Measurements from ENCODE around the gene FAM221A.
"Not testable (repeated sequence)": the region's sequence is repeated elsewhere in the genome, so short reads cannot be mapped to it uniquely, and the experiment has no call there.

Gene FAM221A

DNA sequence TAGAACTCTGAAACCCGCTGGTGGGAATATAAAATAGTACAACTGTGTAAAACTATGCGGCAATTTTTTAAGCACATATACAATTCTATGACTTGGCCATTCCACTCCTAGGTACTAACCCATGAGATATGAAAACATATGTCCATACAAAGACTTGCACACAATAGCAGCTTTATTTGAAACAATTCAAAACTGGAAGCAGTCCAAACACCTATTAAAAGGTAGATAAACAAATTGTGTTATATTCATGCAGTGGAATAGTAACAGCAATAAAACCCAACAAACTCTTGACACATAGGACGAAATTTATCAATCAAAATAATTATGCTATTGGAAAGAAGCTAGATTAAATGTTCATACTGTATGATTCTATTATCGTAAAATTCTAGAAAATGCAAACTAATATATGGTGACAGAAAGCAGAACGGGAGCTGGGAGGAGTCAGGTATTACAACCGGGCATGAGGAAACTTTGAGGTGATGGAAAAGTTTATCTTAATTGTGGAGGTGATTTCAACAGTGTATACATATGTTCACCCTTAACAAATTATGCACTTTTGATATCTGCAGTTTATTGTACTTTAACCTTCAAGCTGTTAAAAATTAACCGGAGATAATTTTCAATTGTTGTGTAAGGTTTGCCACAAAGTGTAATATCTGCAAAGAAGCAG lies 29.2 kb downstream of the FAM221A start:
- no peak for DNase-seq (ENCODE audit: low read depth)

DNA sequence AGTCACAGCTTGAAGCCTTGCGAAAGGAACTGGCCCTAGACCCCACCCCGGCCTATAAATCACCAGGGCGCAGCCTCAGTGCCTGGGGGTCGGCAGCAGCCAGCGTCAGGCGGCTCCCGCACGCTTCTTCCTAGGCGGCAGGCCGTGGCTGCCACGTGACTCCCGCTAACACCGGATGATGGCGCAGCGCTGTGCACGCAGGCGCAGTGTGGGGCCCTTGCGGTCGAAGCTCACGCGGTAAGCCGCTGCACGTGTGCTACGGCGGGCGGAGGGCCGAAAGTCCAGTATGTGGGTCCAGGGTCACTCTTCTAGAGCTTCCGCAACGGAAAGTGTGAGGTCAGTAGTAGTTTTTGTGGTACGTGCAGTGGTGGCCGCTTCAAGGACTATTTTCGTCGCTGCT lies 30.0 kb downstream of the FAM221A start, which contains the start of gene STK31:
STK31 (plus strand) TSS at position 220 of the 400 bp plus-strand sequence; CDS start at position 287, 67 bp downstream.
- DNase-seq (ENCODE audit: low read depth): no peak

DNA sequence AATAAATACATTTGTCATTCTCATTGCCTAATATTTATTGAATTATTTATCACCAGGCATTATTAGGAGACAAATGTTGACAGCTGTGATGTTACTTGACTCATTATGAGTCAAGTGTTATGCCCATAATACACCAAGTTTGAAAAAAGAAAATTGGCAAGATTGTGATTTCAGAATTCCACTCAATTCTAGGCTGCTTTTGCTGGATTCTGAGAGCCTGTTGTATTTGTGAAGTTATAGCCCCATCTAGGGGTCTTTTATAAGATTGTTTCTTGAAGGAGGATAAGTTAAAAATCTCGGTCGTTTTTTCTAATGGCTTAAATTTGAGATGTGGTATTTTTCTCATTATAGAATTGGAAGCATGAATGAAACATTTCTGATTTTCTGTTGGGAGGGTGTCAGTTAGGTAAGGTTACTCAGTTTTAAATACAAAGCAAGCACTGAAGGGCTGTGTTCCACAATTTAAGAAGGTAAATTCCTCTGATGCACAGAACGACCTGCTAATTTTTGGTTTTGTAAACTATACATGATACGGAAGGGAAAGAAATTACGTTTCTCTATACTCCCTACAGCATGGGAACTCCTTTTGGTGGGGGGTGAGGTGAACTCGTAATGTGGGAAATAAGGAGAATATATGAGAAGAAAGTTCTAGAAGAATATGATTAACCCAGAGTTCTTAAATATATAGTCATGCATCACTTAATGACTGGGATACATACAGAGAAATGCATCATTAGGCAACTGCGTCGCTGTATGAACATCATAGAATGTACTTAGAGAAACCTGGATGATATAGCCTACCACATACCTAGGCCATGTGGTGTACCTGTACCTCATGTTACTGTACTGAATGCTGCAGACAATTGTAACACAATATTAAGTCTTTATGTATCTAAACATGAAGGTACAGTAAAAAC lies 32.6 kb downstream of the FAM221A start:
- DNase-seq (ENCODE audit: low read depth): peak; percentile 71

DNA sequence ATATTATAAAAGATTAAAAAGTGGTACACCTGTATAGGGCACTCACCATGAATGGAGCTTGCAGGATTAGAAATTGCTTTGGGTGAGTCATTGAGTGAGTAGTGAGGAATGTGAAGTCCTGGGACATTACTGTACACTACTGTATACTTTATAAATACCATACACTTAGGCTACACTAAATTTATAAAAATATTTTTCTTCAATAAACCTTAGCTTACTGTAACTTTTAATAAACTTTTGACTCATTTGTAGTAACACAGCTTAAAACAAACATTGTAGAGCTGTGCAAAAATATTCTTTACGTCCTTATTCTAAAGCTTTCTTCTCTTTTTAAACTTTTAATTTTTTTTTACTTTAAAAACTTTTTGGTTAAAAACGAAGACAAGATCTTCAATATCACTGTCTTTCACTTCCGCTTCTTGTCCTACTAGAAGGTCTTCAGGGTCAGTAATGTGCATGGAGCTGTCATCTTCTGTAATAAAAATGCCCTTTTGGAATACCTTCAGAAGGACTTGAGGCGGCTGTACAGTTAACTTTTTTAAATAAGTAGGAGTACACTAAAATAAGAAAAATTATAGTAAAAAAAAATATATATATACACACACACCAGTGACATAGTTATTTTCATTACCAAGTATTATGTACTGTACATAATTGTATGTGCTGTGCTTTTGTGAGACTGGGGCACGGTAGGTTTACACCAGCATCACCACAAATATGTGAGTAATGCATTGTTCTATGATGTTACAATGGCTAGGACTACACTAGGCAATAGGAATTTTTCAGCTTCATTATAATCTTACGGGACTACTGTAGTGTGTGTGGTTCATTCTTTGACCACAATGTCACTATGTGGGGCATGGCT lies 33.5 kb downstream of the FAM221A start:
- peak; percentile 79 for DNase-seq (ENCODE audit: low read depth)

DNA sequence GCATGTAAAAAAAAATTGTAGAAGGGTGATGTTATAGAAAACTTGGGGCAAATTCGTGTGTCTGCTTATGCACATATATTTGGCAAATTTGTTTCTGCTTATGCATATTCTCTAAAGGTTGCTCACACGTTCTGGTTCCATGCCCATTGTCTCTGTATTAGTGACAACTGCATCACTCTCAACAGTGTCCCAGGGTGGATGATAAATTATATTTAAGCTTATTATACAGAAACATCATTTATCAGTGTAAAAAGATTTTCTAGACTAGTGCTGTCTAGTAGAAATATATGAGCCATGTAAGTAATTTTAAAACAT lies 34.1 kb downstream of the FAM221A start:
- no peak for DNase-seq (ENCODE audit: low read depth)

DNA sequence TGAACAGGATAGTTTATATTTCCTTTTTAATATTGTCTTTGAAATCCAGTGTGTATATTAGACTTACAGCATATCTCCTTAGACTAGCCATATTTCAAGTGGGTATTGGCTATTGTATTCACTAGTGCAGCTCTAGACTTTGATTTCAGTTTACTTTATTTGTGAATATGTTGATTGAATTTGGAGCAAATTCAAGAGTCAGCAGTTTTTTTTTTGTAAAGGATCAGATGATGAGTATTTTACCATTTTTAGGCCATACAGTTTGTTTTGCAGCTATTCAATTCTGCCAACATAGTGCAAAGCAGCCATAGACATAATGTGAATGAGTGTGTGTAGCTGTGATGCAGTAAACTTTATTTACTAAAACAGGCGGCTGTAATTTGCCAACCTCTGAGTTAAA lies 34.6 kb downstream of the FAM221A start:
- no peak for DNase-seq (ENCODE audit: low read depth)

DNA sequence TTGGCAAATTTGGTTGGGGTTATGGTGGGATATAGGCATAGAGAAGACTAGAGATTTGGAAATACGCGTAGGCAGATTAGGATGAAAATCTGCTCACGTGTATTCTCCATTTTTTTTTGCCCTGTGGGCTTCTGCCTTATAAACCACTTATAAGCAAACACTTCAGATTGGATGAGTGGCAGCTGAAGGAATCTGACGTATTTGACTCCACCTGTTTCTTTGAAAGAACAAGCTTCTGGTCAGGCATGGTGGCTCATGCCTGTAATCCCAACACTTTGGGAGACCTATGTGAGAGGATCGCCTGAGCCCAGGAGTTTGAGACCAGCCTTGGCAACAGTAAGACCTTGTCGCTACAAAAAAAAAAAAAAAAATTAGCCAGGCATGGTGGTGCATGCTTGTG lies 35.1 kb downstream of the FAM221A start:
- no peak for DNase-seq (ENCODE audit: low read depth)

DNA sequence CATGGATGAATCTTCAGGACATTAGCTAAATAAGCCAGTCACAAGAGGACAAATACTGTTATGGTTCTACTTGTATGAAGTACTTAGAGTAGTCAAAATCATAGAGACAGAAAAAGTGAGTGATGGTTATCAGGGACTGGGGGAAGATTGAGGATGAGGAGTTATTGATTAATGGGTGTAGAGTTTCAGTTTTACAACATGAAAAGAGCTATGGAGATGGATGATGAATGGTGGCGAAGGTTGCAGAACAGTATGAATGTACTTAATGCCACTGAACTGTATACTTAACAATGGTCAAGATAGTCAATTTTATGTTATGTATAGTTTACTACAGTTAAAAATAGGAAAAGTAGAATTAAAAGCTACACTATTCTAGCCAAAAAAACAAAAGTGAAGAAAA lies 37.8 kb downstream of the FAM221A start:
- DNase-seq (ENCODE audit: low read depth): no peak

DNA sequence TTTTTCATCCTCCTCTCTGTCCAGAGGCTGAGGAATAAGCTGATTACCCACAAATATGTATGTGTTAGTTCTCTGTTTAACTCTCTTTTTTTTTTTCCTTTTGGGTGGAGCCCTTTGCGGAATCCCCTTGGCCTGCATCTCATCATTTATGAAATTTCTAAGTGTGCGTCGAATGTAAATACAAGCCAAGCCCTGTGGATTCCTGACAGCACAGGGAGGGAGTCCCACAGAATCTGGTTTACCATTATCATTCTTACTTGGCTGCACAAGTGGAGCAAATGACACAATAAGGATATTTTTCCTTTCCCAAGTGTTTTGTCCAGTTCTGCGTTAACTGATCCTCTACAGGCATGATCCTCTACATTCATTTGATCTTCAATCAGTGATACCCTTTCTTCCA lies 41.5 kb downstream of the FAM221A start:
- DNase-seq (ENCODE audit: low read depth): peak; percentile 79

DNA sequence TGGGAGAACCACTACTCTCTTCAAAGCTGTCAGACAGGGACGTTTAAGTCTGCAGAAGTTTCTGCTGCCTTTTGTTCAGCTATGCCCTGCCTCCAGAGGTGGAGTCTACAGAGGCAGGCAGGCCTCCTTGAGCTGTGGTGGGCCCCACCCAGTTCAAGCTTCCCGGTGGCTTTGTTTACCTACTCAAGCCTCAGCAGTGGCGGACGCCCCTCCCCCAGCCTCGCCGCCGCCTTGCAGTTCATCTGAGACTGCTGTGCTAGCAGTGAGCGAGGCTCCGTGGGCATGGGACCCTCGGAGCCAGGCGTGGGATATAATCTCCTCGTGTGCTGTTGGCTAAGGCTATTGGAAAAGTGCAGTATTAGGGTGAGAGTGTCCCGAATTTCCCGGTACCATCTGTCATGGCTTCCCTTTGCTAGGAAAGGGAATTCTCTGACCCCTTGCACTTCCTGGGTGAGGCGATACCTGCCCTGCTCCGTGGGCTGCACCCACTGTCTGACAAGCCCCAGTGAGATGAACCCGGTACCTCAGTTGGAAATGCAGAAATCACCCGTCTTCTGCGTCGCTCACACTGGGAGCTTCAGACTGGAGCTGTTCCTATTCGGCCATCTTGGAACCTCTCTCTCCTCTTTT lies 42.7 kb downstream of the FAM221A start:
- DNase-seq (ENCODE audit: low read depth): not testable (repeated sequence)

DNA sequence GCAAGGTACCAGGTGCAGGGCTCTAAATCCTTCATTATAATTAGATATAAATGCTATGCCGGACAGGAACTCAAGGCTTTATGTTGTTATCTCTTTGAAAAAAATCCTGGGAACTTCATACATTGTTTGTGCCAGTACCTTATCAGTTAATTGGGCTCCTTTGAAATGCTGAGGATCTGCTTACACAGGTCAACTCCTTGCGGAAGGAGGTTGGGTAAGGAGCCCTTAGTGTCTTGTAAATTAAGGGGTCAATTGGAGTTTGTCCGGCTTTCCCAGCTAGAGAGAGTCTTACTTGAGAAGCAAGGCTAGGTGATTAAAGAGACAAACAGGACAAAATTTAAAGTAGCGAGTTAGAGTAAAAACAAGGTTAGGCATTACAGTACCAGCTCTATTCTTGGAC lies 44.1 kb downstream of the FAM221A start:
- not testable (repeated sequence) for DNase-seq (ENCODE audit: low read depth)

DNA sequence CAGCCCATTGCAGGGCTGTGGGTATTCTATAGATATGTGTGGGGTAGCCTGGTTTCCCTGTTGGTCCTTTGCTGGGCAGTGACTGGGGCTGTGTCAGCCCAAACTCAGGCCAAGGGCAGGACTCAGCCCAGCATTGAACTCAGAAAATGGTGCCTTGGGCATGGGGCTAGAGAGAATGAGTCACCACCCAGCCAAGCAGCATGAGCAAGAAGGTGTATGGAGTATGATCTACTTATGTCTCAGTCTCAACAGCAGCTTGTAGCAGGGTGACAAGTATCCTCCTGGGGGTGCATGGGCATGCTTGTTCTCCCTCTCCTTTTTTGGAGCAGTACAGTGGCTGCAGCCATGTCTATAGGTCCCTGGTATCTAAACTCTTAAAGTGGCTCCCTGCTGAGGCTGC lies 62.1 kb downstream of the FAM221A start:
- no peak for DNase-seq (ENCODE audit: low read depth)

DNA sequence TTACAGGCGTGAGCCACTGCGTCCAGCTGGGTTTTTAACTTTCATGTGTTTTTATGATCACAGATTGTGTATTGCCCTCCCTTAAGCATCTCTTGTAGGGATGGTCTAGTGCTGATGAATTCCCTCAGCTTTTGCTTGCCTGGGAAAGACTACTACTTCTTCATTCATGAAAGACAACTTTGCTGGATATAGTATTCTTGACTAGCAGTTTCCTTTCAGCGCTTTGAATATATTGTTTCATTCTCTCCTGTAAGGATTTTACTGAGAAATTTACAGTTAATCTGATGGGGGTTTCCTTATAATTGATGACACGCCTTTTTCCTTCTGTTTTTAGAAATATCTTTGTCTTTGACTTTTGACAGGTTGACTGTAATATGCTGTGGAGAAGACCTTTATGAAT lies 63.2 kb downstream of the FAM221A start:
- no peak for DNase-seq (ENCODE audit: low read depth)

DNA sequence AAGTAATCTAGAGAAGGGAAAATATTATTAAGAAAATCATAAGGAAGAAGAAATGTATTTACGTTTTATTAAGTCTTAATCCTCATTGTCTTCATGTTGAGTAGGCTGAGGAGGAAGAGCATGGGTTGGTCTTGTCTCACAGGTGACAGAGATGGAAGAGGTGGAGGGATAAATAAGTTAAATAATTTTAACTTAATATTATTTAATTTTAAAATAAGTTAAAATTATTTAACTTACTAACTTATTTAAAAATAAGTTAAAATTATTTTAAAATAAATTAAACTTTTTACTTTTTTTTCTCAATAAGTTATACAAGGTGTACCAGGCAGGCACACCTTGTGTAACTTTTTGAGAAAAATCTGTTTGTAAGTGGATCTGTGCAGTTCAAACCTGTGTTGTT lies 66.6 kb downstream of the FAM221A start:
- DNase-seq (ENCODE audit: low read depth): no peak

DNA sequence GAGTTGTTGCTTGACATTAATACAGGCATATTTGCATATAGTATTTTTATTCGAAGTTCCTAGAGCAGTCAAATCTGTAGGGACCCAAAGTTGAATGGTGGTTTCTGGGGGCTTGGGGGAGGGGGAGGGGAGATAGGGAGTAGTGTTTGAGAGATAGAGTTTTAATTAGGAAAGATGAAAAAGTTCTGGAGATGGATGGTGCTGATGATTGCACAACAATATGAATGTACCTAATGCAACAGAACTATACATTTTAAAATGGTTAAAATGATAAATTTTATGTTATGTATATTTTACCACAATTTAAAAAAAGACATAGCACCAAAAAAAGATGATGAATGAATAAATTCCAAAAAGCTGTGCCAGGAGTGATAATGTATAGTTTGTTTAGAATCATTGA lies 71.9 kb downstream of the FAM221A start:
- no peak for DNase-seq (ENCODE audit: low read depth)

Measured in amniotic epithelial cell (primary cell).